Uterus (tissue), 2 donors: Measurements from ENCODE around the gene TIGAR.

Experiments
- POLR2A ChIP-seq, 2 donors: fragments of 450-650 bp; IDR thresholded peaks; one replicate each; pipeline ENCODE4 v1.6.1; 2016; ENCODE audit warnings: antibody characterized with exemption in 2 of 2, mild to moderate bottlenecking in 1 of 2, moderate library complexity in 1 of 2
- TF ChIP-seq, protein P1 (sequence below), 4 experiments: fragments of 200-600 bp in 2 of 4; fragments of 450-650 bp in 2 of 4; sonication (generic) in 2 of 4; IDR thresholded peaks; one replicate each; pipeline ENCODE4 v1.5.1; 2016 to 2019; ENCODE audit warnings: antibody characterized with exemption in 4 of 4, mild to moderate bottlenecking in 2 of 4, moderate library complexity in 1 of 4

DNA sequence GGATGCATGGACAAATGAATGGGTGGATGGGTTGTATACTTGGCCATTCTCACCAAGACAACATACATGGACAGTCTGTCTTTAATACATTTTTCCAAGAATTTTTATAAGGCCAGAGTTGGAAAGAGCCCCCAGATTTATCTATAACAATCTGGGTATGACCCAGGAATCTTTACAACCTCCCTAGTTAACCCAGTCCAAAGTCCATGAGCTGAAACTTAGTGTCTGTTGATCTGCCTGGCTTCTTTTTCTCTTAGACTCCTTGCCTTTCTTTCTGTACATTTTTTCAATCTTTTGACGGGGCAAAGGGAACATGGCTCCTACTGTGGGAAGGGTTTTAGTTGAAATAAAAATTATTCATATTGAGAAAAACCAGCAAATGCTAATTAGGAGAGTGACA lies 57.8 kb downstream of the TIGAR start:
- no peak for TF ChIP-seq POLR2A (IDR thresholded peaks at IDR 0.05)
- TF ChIP-seq, protein P1, sequence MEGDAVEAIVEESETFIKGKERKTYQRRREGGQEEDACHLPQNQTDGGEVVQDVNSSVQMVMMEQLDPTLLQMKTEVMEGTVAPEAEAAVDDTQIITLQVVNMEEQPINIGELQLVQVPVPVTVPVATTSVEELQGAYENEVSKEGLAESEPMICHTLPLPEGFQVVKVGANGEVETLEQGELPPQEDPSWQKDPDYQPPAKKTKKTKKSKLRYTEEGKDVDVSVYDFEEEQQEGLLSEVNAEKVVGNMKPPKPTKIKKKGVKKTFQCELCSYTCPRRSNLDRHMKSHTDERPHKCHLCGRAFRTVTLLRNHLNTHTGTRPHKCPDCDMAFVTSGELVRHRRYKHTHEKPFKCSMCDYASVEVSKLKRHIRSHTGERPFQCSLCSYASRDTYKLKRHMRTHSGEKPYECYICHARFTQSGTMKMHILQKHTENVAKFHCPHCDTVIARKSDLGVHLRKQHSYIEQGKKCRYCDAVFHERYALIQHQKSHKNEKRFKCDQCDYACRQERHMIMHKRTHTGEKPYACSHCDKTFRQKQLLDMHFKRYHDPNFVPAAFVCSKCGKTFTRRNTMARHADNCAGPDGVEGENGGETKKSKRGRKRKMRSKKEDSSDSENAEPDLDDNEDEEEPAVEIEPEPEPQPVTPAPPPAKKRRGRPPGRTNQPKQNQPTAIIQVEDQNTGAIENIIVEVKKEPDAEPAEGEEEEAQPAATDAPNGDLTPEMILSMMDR (IDR thresholded peaks at IDR 0.05): no peak
